Measurements from ENCODE around the gene MIS12. TPM values are rescaled to one million over a fixed set of nuclear protein-coding genes. Genes with fewer than 3 reads are reported as not detected.
A peak's percentile ranks its signal among the peaks of the same experiment; 100 is the strongest.

Gene MIS12
- total RNA-seq, 2 donors from 2014 or later, result 27.1 to 28.9 TPM

DNA sequence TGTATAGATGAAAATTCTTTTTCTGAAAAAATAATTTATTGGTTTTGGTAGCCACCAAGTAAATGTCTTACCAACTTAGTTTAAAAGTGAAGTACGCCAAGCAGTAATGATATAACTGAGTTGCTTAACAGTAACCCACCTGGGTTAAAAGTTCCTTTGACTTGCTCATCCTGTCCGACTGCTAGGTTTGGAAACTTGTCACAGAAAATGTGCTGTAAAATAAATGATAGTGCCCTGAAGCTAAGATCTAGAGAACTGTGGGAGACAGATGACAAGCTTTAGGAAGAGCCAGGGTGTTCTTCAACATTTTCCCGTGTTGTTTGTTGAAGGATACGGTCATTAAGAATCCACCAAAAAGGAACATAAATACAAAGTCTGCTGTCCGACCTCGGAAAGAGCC is 5.4 kb upstream of the MIS12 start:
- H3K27me3 ChIP-seq (ENCODE audit: control insufficient read depth, insufficient read depth, low read length, poor library complexity, severe bottlenecking), result no peaks in the 10 kb centered on the region
- Mint-ChIP-seq H3K27me3 (ENCODE audit: insufficient read depth) (no peaks in the 10 kb centered on the region), H3K9me3 (peaks cover 20% of the 10 kb centered on the region), H3K4me3 (no peak overlapping the region), H3K4me1 (peaks cover 9% of the 10 kb centered on the region), H3K36me3 (ENCODE audit: low read depth) (peaks cover 83% of the 10 kb centered on the region), H3K27ac (no peak overlapping the region)
- H3K9me3 ChIP-seq (ENCODE audit: control insufficient read depth, low read length), result peaks cover 17% of the 10 kb centered on the region
- H3K4me3 ChIP-seq (ENCODE audit: low read length), result no peak overlapping the region
- H3K36me3 ChIP-seq (ENCODE audit: control insufficient read depth, insufficient read depth, low read length), result peaks cover 85% of the 10 kb centered on the region
- no peak overlapping the region for H3K9ac ChIP-seq (ENCODE audit: extremely low read depth, low read length, poor library complexity, severe bottlenecking)
- H3K27ac ChIP-seq (ENCODE audit: low read depth, low read length), result no peak overlapping the region
- no peak for DNase-seq
- 90 to 98% methylated on average over 6 of the region's 6 CpGs for WGBS, 2 experiments (ENCODE audit: insufficient coverage in 1 of 2, insufficient read length in 1 of 2)
- TF ChIP-seq, protein P1, sequence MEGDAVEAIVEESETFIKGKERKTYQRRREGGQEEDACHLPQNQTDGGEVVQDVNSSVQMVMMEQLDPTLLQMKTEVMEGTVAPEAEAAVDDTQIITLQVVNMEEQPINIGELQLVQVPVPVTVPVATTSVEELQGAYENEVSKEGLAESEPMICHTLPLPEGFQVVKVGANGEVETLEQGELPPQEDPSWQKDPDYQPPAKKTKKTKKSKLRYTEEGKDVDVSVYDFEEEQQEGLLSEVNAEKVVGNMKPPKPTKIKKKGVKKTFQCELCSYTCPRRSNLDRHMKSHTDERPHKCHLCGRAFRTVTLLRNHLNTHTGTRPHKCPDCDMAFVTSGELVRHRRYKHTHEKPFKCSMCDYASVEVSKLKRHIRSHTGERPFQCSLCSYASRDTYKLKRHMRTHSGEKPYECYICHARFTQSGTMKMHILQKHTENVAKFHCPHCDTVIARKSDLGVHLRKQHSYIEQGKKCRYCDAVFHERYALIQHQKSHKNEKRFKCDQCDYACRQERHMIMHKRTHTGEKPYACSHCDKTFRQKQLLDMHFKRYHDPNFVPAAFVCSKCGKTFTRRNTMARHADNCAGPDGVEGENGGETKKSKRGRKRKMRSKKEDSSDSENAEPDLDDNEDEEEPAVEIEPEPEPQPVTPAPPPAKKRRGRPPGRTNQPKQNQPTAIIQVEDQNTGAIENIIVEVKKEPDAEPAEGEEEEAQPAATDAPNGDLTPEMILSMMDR (conservative IDR thresholded peaks at IDR 0.05), result no peak
- no peaks in the 10 kb centered on the region for H3K4me1 ChIP-seq (ENCODE audit: control insufficient read depth, insufficient read depth, low read length)

DNA sequence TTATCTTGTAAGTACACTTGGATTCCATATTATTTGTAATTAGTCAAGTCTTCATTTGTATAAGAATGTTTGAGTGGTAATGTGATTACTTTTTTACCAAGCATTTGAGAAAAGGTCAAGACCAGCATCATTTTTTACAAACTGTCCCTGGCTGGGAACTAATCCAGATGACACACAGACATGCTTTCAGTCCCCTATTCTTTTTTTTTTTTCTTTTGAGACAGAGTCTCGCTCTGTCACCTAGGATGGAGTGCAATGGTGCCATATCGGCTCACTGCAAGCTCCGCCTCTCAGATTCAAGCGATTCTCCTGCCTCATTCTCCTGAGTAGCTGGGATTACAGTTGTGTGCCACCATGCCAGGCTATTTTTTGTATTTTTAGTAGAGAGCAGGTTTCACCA is 4.9 kb upstream of the MIS12 start:
- TF ChIP-seq, protein P1 (conservative IDR thresholded peaks at IDR 0.05), result no peak
- Mint-ChIP-seq H3K4me3 (no peak overlapping the region), H3K27me3 (ENCODE audit: insufficient read depth) (no peaks in the 10 kb centered on the region), H3K4me1 (peaks cover 9% of the 10 kb centered on the region), H3K27ac (no peak overlapping the region), H3K9me3 (peaks cover 20% of the 10 kb centered on the region), H3K36me3 (ENCODE audit: low read depth) (peaks cover 79% of the 10 kb centered on the region)
- H3K27me3 ChIP-seq (ENCODE audit: control insufficient read depth, insufficient read depth, low read length, poor library complexity, severe bottlenecking), result no peaks in the 10 kb centered on the region
- WGBS, 2 experiments (ENCODE audit: insufficient coverage in 1 of 2, insufficient read length in 1 of 2), result 90 to 94% methylated on average over 4 of the region's 4 CpGs
- no peak overlapping the region for H3K4me3 ChIP-seq (ENCODE audit: low read length)
- peaks cover 17% of the 10 kb centered on the region for H3K9me3 ChIP-seq (ENCODE audit: control insufficient read depth, low read length)
- H3K9ac ChIP-seq (ENCODE audit: extremely low read depth, low read length, poor library complexity, severe bottlenecking), result no peak overlapping the region
- DNase-seq, result no peak
- H3K36me3 ChIP-seq (ENCODE audit: control insufficient read depth, insufficient read depth, low read length), result peaks cover 80% of the 10 kb centered on the region
- no peak overlapping the region for H3K27ac ChIP-seq (ENCODE audit: low read depth, low read length)
- H3K4me1 ChIP-seq (ENCODE audit: control insufficient read depth, insufficient read depth, low read length), result no peaks in the 10 kb centered on the region

DNA sequence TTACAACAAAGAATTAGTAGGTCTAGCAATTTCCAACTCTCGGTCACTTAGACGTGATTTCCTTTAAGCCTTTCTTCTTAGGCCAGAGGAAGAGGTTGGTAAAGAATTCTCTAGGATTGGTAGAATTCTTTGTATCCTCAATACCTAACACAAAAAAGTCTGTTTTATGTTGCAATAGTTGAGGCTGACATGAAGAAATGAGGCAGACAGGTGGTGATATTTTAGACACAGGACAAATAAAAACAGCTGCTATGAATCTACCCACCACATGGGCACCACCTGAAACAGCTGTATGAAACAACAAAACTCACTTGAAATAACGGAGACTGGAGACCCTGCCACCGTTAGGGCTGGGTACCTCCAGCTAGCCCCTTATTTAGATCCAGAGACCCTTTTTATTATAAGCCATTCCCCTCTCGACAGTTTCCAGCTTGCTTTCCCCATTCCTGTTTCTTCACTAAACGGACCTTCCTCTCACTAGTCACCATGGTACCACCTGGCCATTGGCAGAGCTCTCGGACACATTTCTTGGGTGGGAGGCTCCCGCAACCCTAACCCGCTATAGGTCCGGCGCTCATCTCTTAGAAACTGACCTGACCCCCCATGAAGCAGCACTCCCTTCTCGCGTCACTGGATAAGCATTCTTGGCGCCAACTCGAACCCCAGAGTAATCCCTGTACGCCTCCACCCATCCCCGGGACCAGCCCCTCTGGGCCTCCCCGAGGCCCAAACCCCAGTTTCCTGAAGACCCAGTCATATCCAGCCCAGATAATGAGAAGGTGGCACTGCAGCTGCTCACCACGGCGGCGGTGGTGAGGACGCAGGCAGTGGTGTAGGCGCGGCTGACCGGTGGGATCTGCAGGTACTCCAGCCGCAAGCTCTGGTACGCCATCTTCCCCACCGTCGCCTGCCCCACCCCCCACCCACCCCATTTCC is 828 bp upstream of the MIS12 start, which contains the start of gene DERL2:
DERL2 (minus strand) TSS at position 909 of the 936 bp plus-strand sequence; CDS start at position 892, 17 bp downstream.
- Mint-ChIP-seq H3K27ac (peak within 1 kb of the TSS; percentile 100), H3K27me3 (ENCODE audit: insufficient read depth) (no peaks in the 10 kb centered on the region), H3K4me1 (peaks cover 12% of the 10 kb centered on the region), H3K4me3 (peak within 1 kb of the TSS; percentile 94), H3K36me3 (ENCODE audit: low read depth) (peaks cover 72% of the 10 kb centered on the region), H3K9me3 (no peaks in the 10 kb centered on the region)
- Histone ChIP-seq H3K27ac (ENCODE audit: low read depth, low read length) (peak within 1 kb of the TSS; percentile 100), H3K27me3 (ENCODE audit: control insufficient read depth, insufficient read depth, low read length, poor library complexity, severe bottlenecking) (no peaks in the 10 kb centered on the region), H3K9ac (ENCODE audit: extremely low read depth, low read length, poor library complexity, severe bottlenecking) (peak within 1 kb of the TSS; percentile 99), H3K4me1 (ENCODE audit: control insufficient read depth, insufficient read depth, low read length) (no peaks in the 10 kb centered on the region), H3K4me3 (ENCODE audit: low read length) (peak within 1 kb of the TSS; percentile 99), H3K36me3 (ENCODE audit: control insufficient read depth, insufficient read depth, low read length) (peaks cover 72% of the 10 kb centered on the region), H3K9me3 (ENCODE audit: control insufficient read depth, low read length) (no peaks in the 10 kb centered on the region)
- TF ChIP-seq, protein P1 (conservative IDR thresholded peaks at IDR 0.05), result no peak
- no peak for DNase-seq
- WGBS, 2 experiments (ENCODE audit: insufficient coverage in 1 of 2, insufficient read length in 1 of 2), result 2 to 6% methylated on average over 12 to 29 of the region's 29 CpGs

Data from endodermal cell (in vitro differentiated cells).